HG02885 (cell line): Measurements from ENCODE around the gene SFTA2.
"Not testable (repeated sequence)": the region's sequence is repeated elsewhere in the genome, so short reads cannot be mapped to it uniquely, and the experiment has no call there.

Experiments
- ATAC-seq: cut with Tn5 transposase; IDR thresholded peaks from one replicate; pipeline ENCODE4 v1.9.1; 2021; ENCODE audit warnings: mild to moderate bottlenecking; ENCODE audit not compliant: unreplicated experiment, poor library complexity

Gene SFTA2

GRCh38 chr6:30931969-30932645 is at the start of gene SFTA2:
Gene SFTA2, minus strand, starts transcription at chr6:30932170. Its CDS starts 74 bp downstream, at chr6:30932096.
- ATAC-seq = no peak

DNA sequence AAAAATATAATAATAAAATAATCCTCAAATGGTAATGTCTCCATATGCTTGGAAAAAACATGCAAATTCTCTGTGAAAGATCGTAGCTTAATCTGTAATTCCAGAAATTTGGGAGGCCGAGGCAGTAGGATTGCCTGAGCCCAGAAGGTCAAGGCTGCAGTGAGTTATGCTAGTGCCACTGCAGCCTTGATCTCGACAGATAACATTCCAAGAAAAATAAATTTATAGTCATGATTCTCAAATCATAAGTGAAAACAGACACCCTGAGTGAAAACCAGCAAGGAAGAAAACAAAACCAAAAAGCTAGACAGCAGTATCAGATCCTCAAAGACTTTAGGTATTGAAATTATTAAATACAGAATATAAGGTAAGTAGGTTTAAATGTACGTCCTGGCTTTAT is 47.7 kb upstream of the SFTA2 start:
- no peak for ATAC-seq

GRCh38 chr6:30979141-30979540 is 47.2 kb upstream of the SFTA2 start:
- ATAC-seq = no peak

DNA sequence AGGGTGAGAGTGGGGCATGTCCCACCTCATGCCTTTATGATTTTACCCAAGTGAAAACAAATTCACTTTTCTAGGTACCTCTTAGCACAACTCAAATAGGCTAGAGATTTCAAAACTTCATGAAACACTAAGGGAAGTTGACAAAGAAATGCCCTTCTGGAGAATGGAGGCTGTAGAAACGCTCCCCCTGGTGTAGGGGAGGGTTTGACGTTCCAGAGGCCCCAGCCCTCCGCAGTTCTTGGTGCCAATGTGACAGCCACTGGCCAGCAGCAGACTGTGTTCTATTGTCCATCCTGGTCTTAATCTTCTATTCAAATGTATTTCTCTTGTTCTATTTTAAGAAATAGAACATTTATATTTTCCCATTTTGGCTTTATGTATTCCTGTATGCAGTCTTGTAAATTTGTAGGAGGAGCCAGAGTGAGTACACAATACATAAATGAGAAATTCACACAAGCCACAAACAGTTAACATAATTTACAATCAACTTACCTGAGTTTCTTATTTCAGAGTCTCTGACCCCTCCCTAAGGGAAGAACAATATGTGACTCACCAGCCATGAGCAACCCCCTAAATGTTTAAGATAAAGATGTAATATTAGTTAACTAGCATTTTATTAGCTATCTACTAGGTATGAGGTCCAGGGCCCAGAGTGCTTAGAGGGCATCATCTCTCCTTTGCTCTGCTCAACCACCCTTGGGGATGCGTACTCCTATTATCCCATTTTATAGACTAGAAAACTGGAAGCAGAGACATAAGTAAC is 42.7 kb upstream of the SFTA2 start:
- ATAC-seq = no peak

GRCh38 chr6:30972816-30973215 is 40.8 kb upstream of the SFTA2 start:
- ATAC-seq = no peak

DNA sequence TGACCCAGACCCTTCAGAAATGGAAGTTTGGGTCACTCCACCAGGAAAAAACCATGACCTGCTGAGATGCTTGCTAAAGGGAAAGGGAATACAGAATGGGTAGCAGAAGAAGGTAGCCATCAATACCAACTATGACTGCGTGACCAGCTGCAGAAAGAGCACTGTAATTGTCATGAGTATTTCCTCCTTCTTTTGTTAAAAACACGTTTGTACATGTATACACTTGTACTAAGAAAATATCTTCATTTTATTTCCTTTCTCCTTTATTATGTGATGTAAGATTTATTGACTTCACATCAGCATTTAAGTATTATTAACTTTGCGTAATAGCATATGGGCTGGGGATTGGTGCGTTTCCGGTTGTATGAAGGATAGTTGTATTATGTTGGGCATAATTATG is 39.0 kb upstream of the SFTA2 start:
- ATAC-seq = no peak

GRCh38 chr6:30969171-30969570 is 37.2 kb upstream of the SFTA2 start:
- not testable (repeated sequence) for ATAC-seq

- ATAC-seq = no peak
Measured at GRCh38 chr6:30966154-30966553, 34.2 kb upstream of the SFTA2 start.

DNA sequence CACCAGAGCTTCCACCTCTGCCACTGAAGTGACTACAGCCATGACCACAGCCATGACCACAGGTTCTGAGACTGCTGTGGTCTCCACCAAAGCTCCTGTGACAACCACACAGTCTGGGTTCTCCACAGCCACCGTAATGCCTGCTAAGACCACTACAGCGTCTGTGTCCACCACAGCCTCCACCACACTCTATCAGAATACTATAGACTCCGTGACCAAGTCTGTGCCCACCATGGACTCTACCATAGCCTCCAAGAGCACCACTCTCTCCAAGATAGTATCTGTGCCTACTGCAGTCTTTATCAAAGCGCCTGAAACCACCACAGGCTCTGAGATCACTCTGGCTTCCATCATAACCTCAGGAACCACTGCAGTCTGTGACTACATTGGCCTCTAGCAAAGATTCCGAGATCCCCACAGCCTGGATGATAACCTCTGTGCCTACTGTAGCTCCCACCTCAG is 33.2 kb upstream of the SFTA2 start:
- no peak for ATAC-seq

DNA sequence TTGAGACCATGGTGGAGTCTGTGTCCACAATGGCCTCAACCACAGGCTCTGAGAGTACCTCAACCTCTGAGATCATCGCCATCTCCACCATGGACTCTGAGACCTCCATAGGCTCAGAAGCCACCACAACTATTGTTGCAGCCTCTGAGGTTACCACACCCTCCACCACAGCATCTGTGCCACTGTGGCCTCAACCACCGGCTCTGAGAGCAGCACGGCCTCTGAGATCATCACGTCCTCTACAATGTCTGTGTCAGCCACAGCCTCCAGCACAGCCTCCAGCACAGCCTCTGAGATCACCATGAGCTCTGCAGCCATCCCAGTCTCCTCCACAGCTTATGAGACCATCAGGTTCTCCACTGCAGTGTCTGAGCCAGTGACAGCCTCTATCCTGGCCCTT is 32.1 kb upstream of the SFTA2 start:
- no peak for ATAC-seq

DNA sequence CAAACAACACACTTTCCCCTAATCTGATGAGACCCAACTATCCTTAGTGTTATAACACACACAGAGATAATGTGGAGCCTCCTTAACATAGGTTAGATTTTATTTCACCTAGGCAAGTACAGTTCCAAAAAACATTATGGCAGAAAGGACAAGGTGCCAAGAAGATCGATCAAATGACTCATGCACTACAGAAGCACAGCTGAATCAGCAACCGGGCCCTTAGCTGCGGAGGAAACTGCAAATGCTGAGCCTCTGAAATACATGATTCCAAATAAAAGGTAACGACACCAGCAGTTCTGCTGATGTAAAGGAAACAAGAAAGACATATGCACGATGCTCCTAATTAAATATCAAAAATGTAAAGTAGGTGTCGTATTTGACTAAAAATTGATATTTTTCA is 31.7 kb upstream of the SFTA2 start:
- ATAC-seq = no peak

GRCh38 chr6:30962716-30963115 is 30.7 kb upstream of the SFTA2 start:
- ATAC-seq = no peak

DNA sequence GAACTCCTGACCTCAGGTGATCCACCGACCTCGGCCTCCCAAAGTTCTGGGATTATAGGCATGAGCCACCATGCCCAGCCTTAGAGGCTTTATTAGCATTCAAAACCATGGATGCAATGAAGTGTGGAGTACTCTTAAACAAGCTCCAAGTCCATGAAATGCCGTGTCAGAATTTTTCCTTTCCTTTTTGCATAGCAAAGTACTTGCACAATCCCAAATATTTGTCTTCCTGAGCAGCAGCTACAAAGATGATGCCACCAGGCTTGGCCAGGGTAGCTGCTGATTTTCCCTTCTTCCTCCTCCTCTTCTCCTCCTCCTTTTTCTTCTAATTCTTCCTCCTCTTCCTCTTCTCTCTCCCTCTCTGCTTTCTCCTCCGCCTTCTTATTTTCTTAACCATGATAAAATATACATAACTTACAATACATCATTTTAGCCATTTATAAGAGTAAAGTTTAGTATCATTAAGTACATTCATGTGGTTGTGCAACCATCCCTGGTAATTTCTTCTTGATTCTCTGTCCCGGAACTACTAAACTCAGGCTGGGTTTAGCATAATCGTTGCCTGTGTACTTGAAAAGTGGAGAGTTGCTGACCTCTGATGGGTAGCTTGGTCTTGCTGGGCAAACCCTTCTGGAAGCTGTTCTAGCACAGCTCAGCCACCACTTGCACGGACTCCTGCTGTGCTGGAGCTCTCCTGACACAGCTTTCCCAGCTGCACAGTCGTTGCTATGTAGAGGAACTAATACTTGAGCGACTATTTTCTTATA is 29.1 kb upstream of the SFTA2 start:
- no peak for ATAC-seq

- no peak for ATAC-seq
Measured at GRCh38 chr6:30957716-30958115, 25.7 kb upstream of the SFTA2 start.

DNA sequence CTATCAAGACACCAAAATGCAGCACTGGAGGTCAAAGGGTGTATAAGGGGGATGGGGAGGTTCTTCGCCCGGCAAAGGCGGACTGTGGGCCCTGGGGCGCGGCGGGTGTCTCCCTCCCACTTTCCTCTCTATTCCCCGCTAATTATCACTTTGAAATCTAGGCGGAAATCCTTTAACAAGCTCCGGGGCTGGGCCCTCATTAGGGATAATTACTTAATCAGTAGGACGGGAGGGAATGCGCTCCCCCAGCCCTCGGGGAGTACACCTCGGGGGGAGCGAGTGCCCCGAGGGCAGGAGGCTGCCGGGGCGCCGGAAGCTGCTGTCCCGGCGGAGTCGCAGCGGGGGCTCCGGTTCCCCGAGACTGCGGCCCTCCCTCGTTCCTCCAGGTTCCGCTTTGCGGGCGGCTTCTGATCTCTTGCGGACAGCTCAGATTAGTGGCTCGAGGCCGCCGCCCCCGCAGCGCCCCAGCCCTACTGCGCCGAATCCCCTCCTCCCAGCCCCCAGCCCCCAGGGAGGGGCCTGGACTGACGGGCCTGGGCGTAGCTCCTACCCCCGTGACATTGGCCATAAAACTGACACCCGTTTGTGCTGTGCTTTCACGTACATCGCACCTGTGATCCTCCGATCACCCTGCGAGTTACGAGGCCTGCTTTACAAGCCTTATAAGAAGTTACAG is 23.5 kb upstream of the SFTA2 start:
- no peak for ATAC-seq

- ATAC-seq = no peak
Measured at GRCh38 chr6:30954631-30955366, 22.8 kb upstream of the SFTA2 start.

DNA sequence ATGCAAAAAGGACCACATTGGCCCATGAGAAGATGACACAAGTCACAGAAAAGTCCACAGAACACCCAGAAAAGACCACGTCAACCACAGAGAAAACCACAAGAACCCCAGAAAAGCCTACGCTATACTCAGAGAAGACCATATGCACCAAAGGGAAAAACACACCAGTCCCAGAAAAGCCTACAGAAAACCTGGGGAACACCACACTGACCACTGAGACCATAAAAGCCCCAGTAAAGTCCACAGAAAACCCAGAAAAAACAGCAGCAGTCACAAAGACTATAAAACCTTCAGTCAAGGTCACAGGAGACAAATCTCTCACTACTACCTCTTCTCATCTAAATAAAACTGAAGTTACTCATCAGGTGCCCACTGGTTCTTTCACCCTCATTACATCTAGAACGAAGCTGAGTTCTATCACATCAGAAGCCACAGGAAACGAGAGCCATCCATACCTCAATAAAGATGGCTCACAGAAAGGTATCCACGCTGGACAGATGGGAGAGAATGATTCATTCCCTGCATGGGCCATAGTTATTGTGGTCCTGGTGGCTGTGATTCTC is 20.0 kb upstream of the SFTA2 start:
- no peak for ATAC-seq

DNA sequence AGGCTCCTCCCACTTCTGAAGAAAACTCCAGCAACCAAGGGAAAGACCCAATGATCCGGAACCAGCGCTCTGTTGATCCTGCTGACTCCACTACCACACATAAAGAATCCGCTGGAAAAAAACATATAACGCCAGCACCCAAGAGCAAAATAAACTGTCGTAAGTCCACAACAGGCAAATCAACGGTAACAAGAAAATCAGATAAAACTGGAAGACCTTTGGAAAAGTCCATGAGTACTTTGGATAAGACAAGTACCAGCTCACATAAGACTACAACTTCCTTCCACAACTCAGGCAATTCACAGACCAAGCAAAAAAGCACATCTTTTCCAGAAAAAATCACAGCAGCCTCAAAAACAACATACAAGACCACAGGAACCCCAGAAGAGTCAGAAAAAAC is 16.8 kb upstream of the SFTA2 start:
- no peak for ATAC-seq

DNA sequence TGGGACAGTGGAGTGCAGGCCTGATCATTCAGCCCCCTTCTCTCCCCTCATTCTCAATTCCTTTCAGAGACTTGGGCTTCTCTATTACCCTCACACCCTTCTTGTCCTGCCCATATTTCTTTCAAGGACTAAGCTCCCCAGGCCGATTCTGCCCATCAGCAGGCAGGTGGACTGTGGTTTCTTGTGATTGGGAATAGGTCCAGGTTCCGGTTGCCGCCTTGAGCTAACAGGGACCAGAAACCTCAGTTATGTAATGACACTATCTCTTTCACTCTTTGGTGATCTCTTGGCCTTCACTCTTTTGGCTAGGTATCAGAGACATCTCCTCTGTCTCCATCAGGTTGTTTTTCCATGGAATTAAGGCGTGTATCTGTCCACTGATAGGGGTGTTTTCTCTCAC is 15.3 kb upstream of the SFTA2 start:
- ATAC-seq = no peak

DNA sequence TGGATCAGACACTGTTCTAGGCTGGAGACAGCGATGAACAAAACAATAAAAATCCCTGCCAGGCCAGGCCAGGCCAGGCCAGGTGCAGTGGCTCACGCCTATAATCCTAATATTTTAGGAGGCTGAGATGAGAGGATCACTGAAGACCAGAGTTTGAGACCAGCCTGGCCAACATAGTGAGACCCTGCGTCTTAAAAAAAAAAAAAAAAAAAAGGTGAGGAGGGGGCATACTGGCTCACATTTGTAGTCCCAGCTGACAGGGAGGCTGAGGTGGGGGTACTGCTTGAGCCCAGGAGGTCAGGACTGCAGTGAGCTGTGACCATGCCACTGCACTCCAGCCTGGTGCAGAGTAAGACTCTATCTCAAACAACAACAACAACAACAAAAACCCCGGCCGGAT is 13.3 kb upstream of the SFTA2 start:
- ATAC-seq = no peak
